Measurements from ENCODE around the gene RAB18. TPM values are rescaled to one million over a fixed set of nuclear protein-coding genes. Genes with fewer than 3 reads are reported as not detected.

The RAB18 gene
- total RNA-seq, 1 donor from 2014 or later, result 112 TPM

DNA sequence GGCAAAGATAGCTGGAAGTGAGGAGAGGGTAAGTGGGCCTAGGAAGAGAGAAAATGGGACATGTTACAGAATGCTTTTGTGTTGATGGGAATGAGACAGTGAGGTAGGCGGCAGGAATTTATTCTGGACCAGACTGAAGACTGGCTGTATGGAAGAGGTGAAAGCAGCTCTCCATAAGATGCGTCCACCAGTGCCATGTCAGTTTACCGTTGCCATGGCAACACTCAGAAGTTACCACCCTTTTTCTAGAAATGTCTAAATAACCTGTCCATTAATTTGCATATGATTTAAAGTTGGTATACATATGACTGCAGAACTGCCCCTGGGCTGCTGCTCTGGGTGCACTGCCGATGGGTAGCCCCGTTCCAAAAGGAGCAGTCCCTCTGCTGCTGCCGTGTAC is 46.7 kb downstream of the RAB18 start:
- Mint-ChIP-seq H3K36me3 (ENCODE audit: low read depth, unreplicated experiment) (peaks cover 3% of the 10 kb centered on the region), H3K4me3 (ENCODE audit: unreplicated experiment) (no peak overlapping the region), H3K9me3 (ENCODE audit: unreplicated experiment) (no peaks in the 10 kb centered on the region), H3K27me3 (ENCODE audit: unreplicated experiment) (no peaks in the 10 kb centered on the region), H3K4me1 (ENCODE audit: unreplicated experiment) (no peaks in the 10 kb centered on the region), H3K27ac (ENCODE audit: unreplicated experiment) (no peak overlapping the region)
- DNase-seq (ENCODE audit: low spot score), result no peak
- TF ChIP-seq CTCF (IDR thresholded peaks at IDR 0.05; ENCODE audit: unreplicated experiment), result no peak

GRCh38 chr10:27558612-27559020 is 54.5 kb downstream of the RAB18 start:
- DNase-seq (ENCODE audit: low spot score), result peak; percentile 47
- Mint-ChIP-seq H3K4me3 (ENCODE audit: unreplicated experiment) (no peak overlapping the region), H3K27me3 (ENCODE audit: unreplicated experiment) (no peaks in the 10 kb centered on the region), H3K27ac (ENCODE audit: unreplicated experiment) (no peak overlapping the region), H3K36me3 (ENCODE audit: low read depth, unreplicated experiment) (no peaks in the 10 kb centered on the region), H3K4me1 (ENCODE audit: unreplicated experiment) (no peaks in the 10 kb centered on the region), H3K9me3 (ENCODE audit: unreplicated experiment) (no peaks in the 10 kb centered on the region)
- peak; percentile 74 for TF ChIP-seq CTCF (IDR thresholded peaks at IDR 0.05; ENCODE audit: unreplicated experiment)

DNA sequence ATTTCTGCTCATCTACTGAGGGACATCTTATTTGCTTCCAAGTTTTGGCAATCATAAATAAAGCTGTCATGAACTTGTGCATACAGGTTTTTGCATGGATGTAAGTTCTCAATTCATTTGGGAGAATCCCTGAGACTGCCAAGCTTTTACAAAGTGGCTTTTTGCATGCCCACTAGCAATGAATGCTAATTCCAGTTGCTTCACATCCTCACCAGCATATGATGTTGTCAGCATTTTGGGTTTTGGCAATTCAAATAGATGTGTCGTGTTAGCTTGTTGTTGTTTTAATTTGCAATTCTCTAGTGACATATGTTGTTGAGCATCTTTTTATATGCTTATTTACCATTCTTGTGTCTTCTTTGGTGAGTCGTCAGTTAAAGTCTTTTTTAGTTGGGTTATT is 57.2 kb downstream of the RAB18 start:
- Mint-ChIP-seq H3K36me3 (ENCODE audit: low read depth, unreplicated experiment) (no peaks in the 10 kb centered on the region), H3K4me3 (ENCODE audit: unreplicated experiment) (no peak overlapping the region), H3K27ac (ENCODE audit: unreplicated experiment) (no peak overlapping the region), H3K4me1 (ENCODE audit: unreplicated experiment) (no peaks in the 10 kb centered on the region), H3K9me3 (ENCODE audit: unreplicated experiment) (no peaks in the 10 kb centered on the region), H3K27me3 (ENCODE audit: unreplicated experiment) (no peaks in the 10 kb centered on the region)
- no peak for DNase-seq (ENCODE audit: low spot score)
- TF ChIP-seq CTCF (IDR thresholded peaks at IDR 0.05; ENCODE audit: unreplicated experiment), result no peak

DNA sequence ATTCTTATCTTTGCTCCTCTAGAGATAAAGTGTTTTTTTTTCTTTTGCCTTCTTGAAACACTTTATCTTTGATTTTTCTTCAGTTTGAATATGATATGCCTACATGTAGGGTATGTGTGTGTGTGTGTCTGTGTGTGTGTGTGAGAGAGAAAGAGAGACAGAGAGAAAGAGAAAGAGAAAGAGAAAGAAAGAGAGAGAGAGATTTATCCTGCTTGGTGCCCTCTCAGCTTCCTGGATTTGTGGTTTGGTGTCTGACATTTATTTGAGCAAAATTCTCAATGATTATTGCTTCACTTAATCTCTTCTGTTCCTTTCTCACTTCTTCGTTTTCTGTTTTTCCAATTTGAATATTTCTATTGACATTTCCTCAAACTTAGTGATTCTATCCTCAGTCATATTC is 60.3 kb downstream of the RAB18 start:
- Mint-ChIP-seq H3K4me1 (ENCODE audit: unreplicated experiment) (peaks cover 6% of the 10 kb centered on the region), H3K4me3 (ENCODE audit: unreplicated experiment) (no peak overlapping the region), H3K27me3 (ENCODE audit: unreplicated experiment) (no peaks in the 10 kb centered on the region), H3K36me3 (ENCODE audit: low read depth, unreplicated experiment) (no peaks in the 10 kb centered on the region), H3K9me3 (ENCODE audit: unreplicated experiment) (no peaks in the 10 kb centered on the region), H3K27ac (ENCODE audit: unreplicated experiment) (no peak overlapping the region)
- no peak for DNase-seq (ENCODE audit: low spot score)
- no peak for TF ChIP-seq CTCF (IDR thresholded peaks at IDR 0.05; ENCODE audit: unreplicated experiment)

- TF ChIP-seq CTCF (IDR thresholded peaks at IDR 0.05; ENCODE audit: unreplicated experiment), result no peak
- no peak overlapping the region for H3K27ac Mint-ChIP-seq (ENCODE audit: unreplicated experiment)
- no peaks in the 10 kb centered on the region for H3K27me3 Mint-ChIP-seq (ENCODE audit: unreplicated experiment)
- H3K36me3 Mint-ChIP-seq (ENCODE audit: low read depth, unreplicated experiment), result no peaks in the 10 kb centered on the region
- no peaks in the 10 kb centered on the region for H3K9me3 Mint-ChIP-seq (ENCODE audit: unreplicated experiment)
- no peak for DNase-seq (ENCODE audit: low spot score)
- H3K4me1 Mint-ChIP-seq (ENCODE audit: unreplicated experiment), result peaks cover 6% of the 10 kb centered on the region
- H3K4me3 Mint-ChIP-seq (ENCODE audit: unreplicated experiment), result no peak overlapping the region
Observed at GRCh38 chr10:27564880-27565279, 60.8 kb downstream of the RAB18 start.

All from endothelial cell (in vitro differentiated cells).